ENCODE measurements around the gene DIDO1.

Gene DIDO1

DNA sequence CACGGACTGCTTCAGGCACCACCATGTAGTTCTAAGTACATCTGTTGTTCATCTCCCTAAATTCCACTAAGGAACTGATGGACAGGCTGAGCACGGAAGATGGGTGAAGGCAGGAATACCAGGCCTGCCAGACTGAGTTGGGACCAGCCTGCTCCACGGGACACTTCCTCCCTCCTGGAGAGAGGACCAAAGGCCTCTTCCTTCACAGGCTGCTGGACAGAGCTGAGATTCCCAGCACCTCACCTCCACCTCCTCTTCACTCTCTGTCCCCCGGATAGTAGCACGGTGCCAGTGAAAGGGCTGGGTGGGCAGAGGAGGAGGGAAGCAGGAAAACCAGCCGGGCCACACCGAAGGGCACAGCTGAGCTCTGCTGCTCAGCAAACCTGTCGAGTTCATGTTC, 41.7 kb downstream of the DIDO1 start:
- TF ChIP-seq CTCF (IDR thresholded peaks at IDR 0.05; ENCODE audit: extremely low read depth, insufficient read depth, missing control alignments), result no peak
- in situ Hi-C loops (cut with MboI; ENCODE audit: low pct_unique_long_range_greater_than_20kb, low sequenced_read_pairs, unreplicated experiment), result no loop called here
- no peak for DNase-seq (ENCODE audit: low spot score)

DNA sequence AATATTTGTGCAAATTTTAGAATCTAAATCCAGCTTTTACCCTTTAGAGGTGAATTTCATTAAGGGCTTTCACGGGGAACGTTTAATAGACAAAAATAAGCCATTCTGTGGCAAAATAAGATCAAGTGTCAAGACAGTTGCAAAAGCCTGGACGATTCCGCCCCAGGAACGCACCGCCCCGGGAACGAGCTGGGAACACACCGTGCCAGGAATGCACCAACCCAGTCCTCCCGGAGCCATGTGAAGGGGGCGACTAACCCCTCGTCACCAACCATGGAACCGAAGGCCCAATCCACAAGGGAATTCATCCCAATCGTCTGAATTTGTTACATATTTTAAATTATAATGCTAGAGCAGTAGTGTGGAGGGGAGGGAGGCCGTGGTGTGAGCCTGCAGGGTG, 43.9 kb downstream of the DIDO1 start:
- in situ Hi-C loops (cut with MboI; ENCODE audit: low pct_unique_long_range_greater_than_20kb, low sequenced_read_pairs, unreplicated experiment), result no loop called here

GRCh38 chr20:62881662-62882395, 44.5 kb downstream of the DIDO1 start:
- DNase-seq (ENCODE audit: low spot score), result no peak
- TF ChIP-seq CTCF (IDR thresholded peaks at IDR 0.05; ENCODE audit: extremely low read depth, insufficient read depth, missing control alignments), result no peak
- in situ Hi-C loops (cut with MboI; ENCODE audit: low pct_unique_long_range_greater_than_20kb, low sequenced_read_pairs, unreplicated experiment), result no loop called here

More for the DNA sequence above, 43.9 kb downstream of the DIDO1 start:
- TF ChIP-seq CTCF (IDR thresholded peaks at IDR 0.05; ENCODE audit: extremely low read depth, insufficient read depth, missing control alignments), result no peak
- no peak for DNase-seq (ENCODE audit: low spot score)

DNA sequence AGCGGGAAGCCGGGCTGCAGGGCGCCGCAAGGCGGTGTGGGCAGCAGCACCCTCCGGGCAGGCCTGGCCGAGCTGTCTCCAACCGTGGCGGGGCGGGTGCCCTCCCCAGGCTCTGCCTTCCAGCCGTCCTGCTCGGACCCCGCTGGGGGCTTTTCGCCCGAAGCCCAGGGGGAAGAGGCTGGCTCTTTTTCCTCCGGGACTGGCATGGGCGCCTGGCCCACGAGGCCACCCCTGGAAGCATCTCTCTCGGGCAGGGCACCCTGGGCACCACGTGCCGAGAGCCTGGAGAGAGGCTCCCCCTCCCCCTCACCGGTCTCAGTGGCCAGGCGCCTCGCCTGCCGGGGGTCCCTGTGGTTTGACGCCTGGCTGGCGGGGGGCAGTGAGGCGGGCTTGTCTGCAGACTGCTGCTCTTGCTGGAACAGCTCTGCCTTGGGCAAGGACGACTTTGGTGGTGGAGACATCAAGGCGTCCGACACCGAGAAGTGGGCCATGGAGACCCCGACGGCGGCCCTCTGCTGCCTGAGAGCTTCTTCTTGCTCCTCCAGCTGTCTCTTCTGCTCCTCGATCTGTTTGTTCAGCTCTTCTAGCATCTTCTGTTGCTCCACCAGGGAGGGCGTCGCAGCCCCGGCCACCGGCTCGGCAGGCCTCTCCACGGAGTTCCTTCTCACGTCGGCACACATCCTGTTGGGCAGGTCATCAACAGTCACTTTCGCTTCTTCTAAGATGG, 45.2 kb downstream of the DIDO1 start:
- DNase-seq (ENCODE audit: low spot score), result no peak
- no peak for TF ChIP-seq CTCF (IDR thresholded peaks at IDR 0.05; ENCODE audit: extremely low read depth, insufficient read depth, missing control alignments)

GRCh38 chr20:62880147-62880934, 46.0 kb downstream of the DIDO1 start:
- TF ChIP-seq CTCF (IDR thresholded peaks at IDR 0.05; ENCODE audit: extremely low read depth, insufficient read depth, missing control alignments), result no peak
- in situ Hi-C loops (cut with MboI; ENCODE audit: low pct_unique_long_range_greater_than_20kb, low sequenced_read_pairs, unreplicated experiment), result no loop called here
- no peak for DNase-seq (ENCODE audit: low spot score)

More for the DNA sequence above, 45.2 kb downstream of the DIDO1 start:
- in situ Hi-C loops (cut with MboI; ENCODE audit: low pct_unique_long_range_greater_than_20kb, low sequenced_read_pairs, unreplicated experiment), result no loop called here

All from GM13977 (cell line).